GM19043 (cell line): ENCODE results near the gene CIC.

Experiments
- ATAC-seq: cut with Tn5 transposase; IDR thresholded peaks from one replicate; pipeline ENCODE4 v1.9.1; 2021; ENCODE audit warnings: low read depth; ENCODE audit not compliant: unreplicated experiment

CIC gene

GRCh38 chr19:42268704-42269477, at the start of gene CIC:
TSS of gene CIC (plus strand) at chr19:42269252. CDS start at chr19:42271784, 2,532 bp downstream.
- ATAC-seq: peak; percentile 68

GRCh38 chr19:42219812-42220750, 49.0 kb upstream of the CIC start, which contains the start of gene ZNF526:
TSS of gene ZNF526 (plus strand) at chr19:42220312. CDS start at chr19:42224404, 4,092 bp downstream.
- ATAC-seq: peak; percentile 76

- ATAC-seq: no peak
These were observed 48.3 kb upstream of the CIC start for GRCh38 chr19:42220751-42221097.

GRCh38 chr19:42224940-42225717, 43.9 kb upstream of the CIC start:
- ATAC-seq: no peak

GRCh38 chr19:42225718-42226292, 43.2 kb upstream of the CIC start:
- no peak for ATAC-seq

- no peak for ATAC-seq
These were observed 42.2 kb upstream of the CIC start for GRCh38 chr19:42226886-42227285.

- no peak for ATAC-seq
These were observed 40.4 kb upstream of the CIC start for GRCh38 chr19:42228641-42229040.

- ATAC-seq: no peak
These were observed 39.7 kb upstream of the CIC start for GRCh38 chr19:42229301-42229854.

GRCh38 chr19:42229855-42230351, 39.1 kb upstream of the CIC start:
- ATAC-seq: no peak

GRCh38 chr19:42230571-42230970, 38.5 kb upstream of the CIC start:
- no peak for ATAC-seq

- no peak for ATAC-seq
These were observed 36.6 kb upstream of the CIC start for GRCh38 chr19:42232435-42232834.

GRCh38 chr19:42233106-42233505, 35.9 kb upstream of the CIC start:
- ATAC-seq: no peak

- ATAC-seq: no peak
These were observed 35.3 kb upstream of the CIC start for GRCh38 chr19:42233678-42234292.

GRCh38 chr19:42234364-42234763, 34.7 kb upstream of the CIC start:
- ATAC-seq: no peak

- ATAC-seq: no peak
These were observed 33.9 kb upstream of the CIC start for GRCh38 chr19:42235181-42235580.

- ATAC-seq: no peak
These were observed 29.4 kb upstream of the CIC start for GRCh38 chr19:42239544-42240220.

- ATAC-seq: no peak
These were observed 27.8 kb upstream of the CIC start for GRCh38 chr19:42241279-42241678.

- no peak for ATAC-seq
These were observed 27.0 kb upstream of the CIC start for GRCh38 chr19:42242069-42242511.
